OCI-LY7 (cell line): ENCODE data around the gene RPL36. TPM values are rescaled to one million over a fixed set of nuclear protein-coding genes. Genes with fewer than 3 reads are reported as not detected.

Source experiments
- BruUV-seq: library from RNA; stranded (reverse); fragments of 400-500 nt; replicated peaks from 2 replicates; lab custom pipeline; 2021; lab: Mats Ljungman, UMichigan
- CTCF ChIA-PET: fragments of 300-600 bp; sonication (Branson Sonifier 250); formaldehyde crosslinking; loops from one replicate; lab custom pipeline; 2022; ENCODE audit warnings: antibody characterized with exemption; ENCODE audit not compliant: unreplicated experiment; lab: Charles Lee
- POLR2A ChIA-PET: fragments of 300-600 bp; sonication (Branson Sonifier 250); formaldehyde crosslinking; loops from one replicate; lab custom pipeline; 2022; ENCODE audit warnings: antibody characterized with exemption; lab: Charles Lee
- DNase-seq: peaks from one replicate; pipeline ENCODE4 v3.0.0-alpha.2; 2015; ENCODE audit warnings: low spot score
- H2AFZ ChIP-seq: fragments of 200-600 bp; sonication (generic), shearing (Covaris generic); 2 replicates; pipeline ENCODE4 v1.6.1; 2014; ENCODE audit warnings: mild to moderate bottlenecking, antibody characterized with exemption, low read length, moderate library complexity
- H3K27ac ChIP-seq: fragments of 200-600 bp; sonication (generic); 2 replicates; pipeline ENCODE4 v1.5.1; 2014; ENCODE audit warnings: mixed run types, low read depth, mild to moderate bottlenecking, moderate library complexity, low read length, inconsistent platforms; ENCODE audit not compliant: poor library complexity, severe bottlenecking
- H3K36me3 ChIP-seq: fragments of 200-600 bp; sonication (generic); 2 replicates; pipeline ENCODE4 v1.6.1; 2014; ENCODE audit warnings: mild to moderate bottlenecking, antibody characterized with exemption, low read length, moderate library complexity, mixed read lengths; ENCODE audit not compliant: insufficient read depth
- H3K4me1 ChIP-seq: fragments of 200-600 bp; sonication (generic); 2 replicates; pipeline ENCODE4 v1.5.1; 2014; ENCODE audit warnings: mild to moderate bottlenecking, low read length; ENCODE audit not compliant: insufficient read depth, poor library complexity, severe bottlenecking
- H3K4me2 ChIP-seq: fragments of 200-600 bp; sonication (generic); 2 replicates; pipeline ENCODE4 v1.6.1; 2014; ENCODE audit warnings: mild to moderate bottlenecking, low read length
- H3K4me3 ChIP-seq: fragments of 200-600 bp; sonication (generic); 2 replicates; pipeline ENCODE4 v1.5.1; 2014; ENCODE audit warnings: mild to moderate bottlenecking, low read depth, low read length; ENCODE audit not compliant: poor library complexity, severe bottlenecking
- H3K79me2 ChIP-seq: fragments of 200-600 bp; sonication (generic); 2 replicates; pipeline ENCODE4 v1.6.1; 2016; ENCODE audit warnings: low read depth, mild to moderate bottlenecking, low read length, moderate library complexity, mixed read lengths; ENCODE audit not compliant: insufficient read depth
- H3K9me2 ChIP-seq: fragments of 200-600 bp; sonication (generic); 2 replicates; pipeline ENCODE4 v1.6.1; 2016; ENCODE audit warnings: mild to moderate bottlenecking, low read length, mixed read lengths; ENCODE audit not compliant: insufficient read depth
- H3K9me3 ChIP-seq: fragments of 200-600 bp; sonication (generic); 2 replicates; pipeline ENCODE4 v1.6.1; 2014; ENCODE audit warnings: mild to moderate bottlenecking, mixed run types, low read length, mixed read lengths
- H4K20me1 ChIP-seq: fragments of 200-600 bp; sonication (generic); 2 replicates; pipeline ENCODE4 v1.6.1; 2014; ENCODE audit warnings: mild to moderate bottlenecking, antibody characterized with exemption, low read length, moderate library complexity, mixed read lengths; ENCODE audit not compliant: insufficient read depth
- EZH2phosphoT487 ChIP-seq: fragments of 200-600 bp; sonication (generic); IDR thresholded peaks from 2 replicates; pipeline ENCODE4 v1.6.1; 2018; ENCODE audit warnings: low read depth, borderline replicate concordance, mild to moderate bottlenecking, mixed run types, antibody characterized with exemption, low read length, moderate library complexity, mixed read lengths
- intact Hi-C: fragments of 100-400 bp; cut with micrococcal nuclease; formaldehyde crosslinking; loops from one replicate; pipeline ENCODE4 v1.10.0; 2022; ENCODE audit not compliant: unreplicated experiment
- total RNA-seq, 2 experiments: library from RNA; depleted of rRNA in 1 of 2; stranded (reverse); fragments of >200 nt in 1 of 2; shearing (Covaris generic) in 1 of 2; gene quantifications; 2 replicates each; pipeline ENCODE4 v1.2.3, GENCODE V29; 2014 to 2022
- TF ChIP-seq, protein P1 (sequence below): fragments of 200-600 bp; sonication (generic); conservative IDR thresholded peaks from 2 replicates; pipeline ENCODE4 v1.5.1; 2014; ENCODE audit warnings: mild to moderate bottlenecking, antibody characterized with exemption, low read length, moderate library complexity, mixed read lengths

RPL36 gene
- total RNA-seq, 2 experiments from 2014 or later, result 1,257 to 1,936 TPM

DNA sequence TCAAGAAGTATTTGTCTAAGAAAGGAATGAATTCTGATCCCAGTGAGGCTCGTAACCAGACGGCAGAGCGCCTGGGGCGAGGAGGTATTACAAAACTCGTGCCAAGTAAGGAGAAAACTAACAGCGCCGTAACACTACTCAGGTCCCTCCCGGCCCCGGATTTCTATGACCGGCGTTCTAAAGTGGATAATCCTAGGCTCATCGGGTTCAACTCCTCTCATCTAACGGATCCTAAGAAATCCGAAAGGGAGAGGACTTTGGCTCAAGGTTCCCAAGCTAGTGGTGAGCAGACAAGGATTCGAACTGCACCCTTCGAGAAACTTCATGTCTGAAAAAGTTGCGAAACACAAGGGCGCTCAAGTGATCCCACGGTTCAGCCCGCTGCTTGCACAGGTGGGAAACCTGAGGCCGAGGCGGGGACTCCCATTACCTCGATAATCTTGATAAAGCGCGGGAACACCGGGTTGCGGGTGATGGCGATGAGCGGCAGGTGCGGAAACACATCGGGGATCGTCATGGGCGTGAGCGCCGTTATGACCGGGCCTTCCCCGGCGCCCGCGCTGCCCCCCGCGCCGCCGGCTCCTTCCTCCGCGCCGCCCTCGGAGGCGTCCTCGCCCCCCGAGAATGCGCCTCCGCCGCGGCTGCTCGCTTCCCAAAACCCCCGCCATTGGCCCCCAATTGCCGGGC lies 29.3 kb downstream of the RPL36 start:
- peaks cover 26% of the 10 kb centered on the region for H3K4me1 ChIP-seq
- peak overlapping the region; percentile 85 for H3K27ac ChIP-seq
- peaks cover 46% of the 10 kb centered on the region for H3K36me3 ChIP-seq
- 0 out of 2 replicates have a peak, but pooled peaks cover 8% of the 10 kb centered on the region for H4K20me1 ChIP-seq
- TF ChIP-seq, protein P1, sequence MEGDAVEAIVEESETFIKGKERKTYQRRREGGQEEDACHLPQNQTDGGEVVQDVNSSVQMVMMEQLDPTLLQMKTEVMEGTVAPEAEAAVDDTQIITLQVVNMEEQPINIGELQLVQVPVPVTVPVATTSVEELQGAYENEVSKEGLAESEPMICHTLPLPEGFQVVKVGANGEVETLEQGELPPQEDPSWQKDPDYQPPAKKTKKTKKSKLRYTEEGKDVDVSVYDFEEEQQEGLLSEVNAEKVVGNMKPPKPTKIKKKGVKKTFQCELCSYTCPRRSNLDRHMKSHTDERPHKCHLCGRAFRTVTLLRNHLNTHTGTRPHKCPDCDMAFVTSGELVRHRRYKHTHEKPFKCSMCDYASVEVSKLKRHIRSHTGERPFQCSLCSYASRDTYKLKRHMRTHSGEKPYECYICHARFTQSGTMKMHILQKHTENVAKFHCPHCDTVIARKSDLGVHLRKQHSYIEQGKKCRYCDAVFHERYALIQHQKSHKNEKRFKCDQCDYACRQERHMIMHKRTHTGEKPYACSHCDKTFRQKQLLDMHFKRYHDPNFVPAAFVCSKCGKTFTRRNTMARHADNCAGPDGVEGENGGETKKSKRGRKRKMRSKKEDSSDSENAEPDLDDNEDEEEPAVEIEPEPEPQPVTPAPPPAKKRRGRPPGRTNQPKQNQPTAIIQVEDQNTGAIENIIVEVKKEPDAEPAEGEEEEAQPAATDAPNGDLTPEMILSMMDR, result no peak
- TF ChIP-seq EZH2phosphoT487, result no peak
- peak overlapping the region; percentile 98 for H3K4me3 ChIP-seq
- DNase-seq, result peak; percentile 52
- ChIA-PET POLR2A (interaction anchor here (1.7 to 2.7 kb wide), 2 partner anchors 30 to 33 kb away, joined by 6 to 8 read pairs; partner anchors contain the start of gene RPL36), CTCF (interaction anchor here (1.0 kb wide), 1 partner anchor 33 kb away, joined by 3 read pairs; no protein-coding TSS in a partner anchor)
- H2AFZ ChIP-seq, result peak overlapping the region; percentile 20; the same call in 1 of the 2 replicates
- H3K9me3 ChIP-seq, result no peaks in the 10 kb centered on the region
- TSS peak; percentile 78 for BruUV-seq
- H3K9me2 ChIP-seq, result no peaks in the 10 kb centered on the region
- intact Hi-C loops, result no loop called here
- H3K79me2 ChIP-seq, result peaks cover 54% of the 10 kb centered on the region
- peak overlapping the region; percentile 82 for H3K4me2 ChIP-seq

DNA sequence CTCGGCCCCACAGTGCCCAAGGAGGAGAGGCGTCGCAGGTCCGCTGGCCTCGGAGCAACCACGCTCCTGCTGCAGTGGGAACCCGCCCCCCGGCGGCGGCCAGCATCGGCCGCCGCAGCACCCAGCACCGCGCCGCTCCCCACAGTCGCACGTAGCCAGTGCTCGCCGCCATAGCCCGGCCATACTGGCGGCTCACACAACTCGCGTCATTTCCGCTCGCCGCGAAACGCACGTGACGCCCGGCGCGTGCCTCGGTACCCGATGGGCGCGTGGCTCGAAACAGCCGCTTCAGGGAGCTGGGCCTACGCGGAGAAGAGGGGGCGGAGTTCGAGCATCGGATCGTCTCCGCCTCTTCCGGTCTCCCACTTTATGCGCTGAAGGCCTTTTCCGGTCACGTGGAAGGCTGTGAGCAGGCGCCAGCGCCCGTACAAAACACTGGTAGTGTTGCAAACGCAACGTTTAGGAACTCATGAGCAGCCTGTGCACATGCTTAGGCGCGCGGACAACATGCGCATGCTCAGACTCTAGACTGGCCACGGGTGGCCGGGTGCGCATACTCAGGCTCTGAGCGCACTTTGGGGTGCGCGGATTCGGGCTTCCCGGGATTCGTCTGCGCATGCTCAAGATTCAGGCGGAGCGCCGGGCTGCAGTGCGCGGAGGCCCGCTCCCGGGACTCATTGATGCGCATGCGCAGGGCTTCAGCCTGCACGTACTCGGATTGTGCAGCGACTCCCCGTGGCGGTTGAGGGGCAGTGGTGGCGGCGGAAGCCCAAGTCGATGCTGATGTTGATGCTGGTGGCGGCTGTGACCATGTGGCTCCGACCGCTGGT lies 30.1 kb downstream of the RPL36 start, which contains the start of the genes CATSPERD and LONP1:
Gene CATSPERD, plus strand, starts transcription at position 677 of the 830 bp plus-strand sequence. Its CDS starts 101 bp downstream, at position 778.
Gene LONP1, minus strand, starts transcription at position 186 of the 830 bp plus-strand sequence. Its CDS starts 14 bp downstream, at position 172.
- BruUV-seq, result no TSS peak
- Histone ChIP-seq H2AFZ (peak within 1 kb of the TSS; percentile 59; the same call in 1 of the 2 replicates), H3K36me3 (peaks cover 38% of the 10 kb centered on the region), H4K20me1 (0 out of 2 replicates have a peak, but pooled peaks cover 8% of the 10 kb centered on the region), H3K79me2 (peaks cover 47% of the 10 kb centered on the region), H3K4me2 (peak within 1 kb of the TSS; percentile 82), H3K9me3 (no peaks in the 10 kb centered on the region), H3K27ac (peak within 1 kb of the TSS; percentile 85), H3K4me3 (peak within 1 kb of the TSS; percentile 98), H3K4me1 (peaks cover 26% of the 10 kb centered on the region), H3K9me2 (no peaks in the 10 kb centered on the region)
- intact Hi-C loops, result loop anchor here (1.0 to 2.0 kb wide), 4 partner anchors 29 to 71 kb away; partner anchors contain the start of gene DUS3L
- POLR2A ChIA-PET, result interaction anchor here (0.5 to 2.7 kb wide), 4 partner anchors 31 to 518 kb away, joined by 3 to 8 read pairs (median 5); partner anchors contain the start of gene RPL36
- TF ChIP-seq, protein P1, result peak; percentile 86
- TF ChIP-seq EZH2phosphoT487, result no peak
- CTCF ChIA-PET, result no interaction called here
- peak; percentile 100 for DNase-seq
